Uterus (tissue), 4 donors: ENCODE measurements around the gene CSNK1G3. TPM values are rescaled to one million over a fixed set of nuclear protein-coding genes. Genes with fewer than 3 reads are reported as not detected.

ENCODE experiments used
- DNase-seq, 2 donors: peaks; one replicate each; pipeline ENCODE4 v3.0.0-alpha.2; 2019 to 2020
- H3K27ac ChIP-seq, 2 donors: fragments of 200-600 bp; sonication (generic); 1 replicate in 1 of 2; 2 replicates in 1 of 2; pipeline ENCODE4 v1.5.1; 2016 to 2018
- H3K27me3 ChIP-seq, 2 donors: fragments of 200-600 bp; sonication (generic); one replicate each; pipeline ENCODE4 v1.5.1; 2018 to 2019; ENCODE audit warnings: control low read depth in 1 of 2
- H3K36me3 ChIP-seq, 2 donors: fragments of 200-600 bp; sonication (generic); one replicate each; pipeline ENCODE4 v1.5.1; 2019; ENCODE audit warnings: control low read depth in 1 of 2
- H3K4me1 ChIP-seq, 2 donors: fragments of 200-600 bp; sonication (generic); one replicate each; pipeline ENCODE4 v1.5.1; 2018 to 2019; ENCODE audit warnings: control low read depth in 1 of 2
- H3K4me3 ChIP-seq, 2 donors: fragments of 200-600 bp; sonication (generic); 1 replicate in 1 of 2; 2 replicates in 1 of 2; pipeline ENCODE4 v1.5.1; 2018 to 2019; ENCODE audit warnings: mild to moderate bottlenecking in 1 of 2
- H3K9me3 ChIP-seq, 2 donors: fragments of 200-600 bp; sonication (generic); one replicate each; pipeline ENCODE4 v1.5.1; 2019; ENCODE audit warnings: control low read depth in 1 of 2
- CTCF ChIP-seq, 4 experiments: fragments of 200-600 bp in 2 of 4; fragments of 450-650 bp in 2 of 4; sonication (generic) in 2 of 4; IDR thresholded peaks; one replicate each; pipeline ENCODE4 v1.5.1; 2016 to 2019; ENCODE audit warnings: antibody characterized with exemption in 4 of 4, mild to moderate bottlenecking in 2 of 4, moderate library complexity in 1 of 4
- POLR2A ChIP-seq, 2 donors: fragments of 450-650 bp; IDR thresholded peaks; one replicate each; pipeline ENCODE4 v1.6.1; 2016; ENCODE audit warnings: antibody characterized with exemption in 2 of 2, mild to moderate bottlenecking in 1 of 2, moderate library complexity in 1 of 2
- intact Hi-C: fragments of 100-400 bp; cut with DNase I; formaldehyde crosslinking; loops from one replicate; pipeline ENCODE4 v1.15.1; 2023; ENCODE audit warnings: low total_unique reads
- total RNA-seq, 4 donors: library from RNA; depleted of rRNA in 3 of 4; stranded (reverse); fragments of >200 nt in 3 of 4; gene quantifications; one replicate each; pipeline versions ENCODE4 v1.1.0 to v1.2.4, GENCODE V29; 2014 to 2023
- donor health status: DM: yes; HTN: yes; CAD: no.

Gene CSNK1G3
- total RNA-seq, 4 donors from 2014 or later = 42.8 to 151 (median 73.4) TPM

- H3K4me3 ChIP-seq = no peak overlapping the region
- DNase-seq = no peak
- TF ChIP-seq POLR2A (IDR thresholded peaks at IDR 0.05) (no peak), CTCF (IDR thresholded peaks at IDR 0.05) (no peak)
- peaks cover 0 to 3% of the 10 kb centered on the region in 2 donors for H3K4me1 ChIP-seq
- no peak overlapping the region for H3K27ac ChIP-seq
- intact Hi-C loops = no loop called here
- no peaks in the 10 kb centered on the region for H3K36me3 ChIP-seq
- H3K9me3 ChIP-seq = no peaks in the 10 kb centered on the region
- no peaks in the 10 kb centered on the region for H3K27me3 ChIP-seq
Measured at GRCh38 chr5:123524146-123524545, 12.2 kb downstream of the CSNK1G3 start.

GRCh38 chr5:123527190-123527589 lies 15.2 kb downstream of the CSNK1G3 start:
- Histone ChIP-seq H3K9me3 (no peaks in the 10 kb centered on the region), H3K4me3 (no peak overlapping the region), H3K27me3 (no peaks in the 10 kb centered on the region), H3K4me1 (peaks cover 0 to 3% of the 10 kb centered on the region in 2 donors), H3K27ac (no peak overlapping the region), H3K36me3 (no peaks in the 10 kb centered on the region)
- no peak for DNase-seq
- intact Hi-C loops = no loop called here
- TF ChIP-seq CTCF (IDR thresholded peaks at IDR 0.05) (no peak), POLR2A (IDR thresholded peaks at IDR 0.05) (no peak)

GRCh38 chr5:123528065-123528464 lies 16.1 kb downstream of the CSNK1G3 start:
- H3K27me3 ChIP-seq = no peaks in the 10 kb centered on the region
- H3K27ac ChIP-seq = no peak overlapping the region
- no peak overlapping the region for H3K4me3 ChIP-seq
- TF ChIP-seq POLR2A (IDR thresholded peaks at IDR 0.05) = no peak
- no peak for TF ChIP-seq CTCF (IDR thresholded peaks at IDR 0.05)
- intact Hi-C loops = no loop called here
- H3K36me3 ChIP-seq = no peaks in the 10 kb centered on the region
- H3K9me3 ChIP-seq = no peaks in the 10 kb centered on the region
- H3K4me1 ChIP-seq = peaks cover 0 to 3% of the 10 kb centered on the region in 2 donors
- no peak for DNase-seq

- no peak for TF ChIP-seq CTCF (IDR thresholded peaks at IDR 0.05)
- no peak for TF ChIP-seq POLR2A (IDR thresholded peaks at IDR 0.05)
- Histone ChIP-seq H3K4me3 (no peak overlapping the region), H3K4me1 (peaks cover 0 to 3% of the 10 kb centered on the region in 2 donors), H3K9me3 (no peaks in the 10 kb centered on the region), H3K27ac (no peak overlapping the region), H3K36me3 (no peaks in the 10 kb centered on the region), H3K27me3 (no peaks in the 10 kb centered on the region)
- DNase-seq = no peak
- intact Hi-C loops = no loop called here
Measured at GRCh38 chr5:123528878-123529277, 16.9 kb downstream of the CSNK1G3 start.

GRCh38 chr5:123530728-123531127 lies 18.8 kb downstream of the CSNK1G3 start:
- no peak overlapping the region for H3K4me3 ChIP-seq
- no peaks in the 10 kb centered on the region for H3K9me3 ChIP-seq
- no peak overlapping the region for H3K27ac ChIP-seq
- H3K27me3 ChIP-seq = no peaks in the 10 kb centered on the region
- intact Hi-C loops = no loop called here
- H3K4me1 ChIP-seq = peaks cover 0 to 3% of the 10 kb centered on the region in 2 donors
- DNase-seq = no peak
- TF ChIP-seq CTCF (IDR thresholded peaks at IDR 0.05) (no peak), POLR2A (IDR thresholded peaks at IDR 0.05) (no peak)
- H3K36me3 ChIP-seq = no peaks in the 10 kb centered on the region
